ENCODE measurements around the gene FMNL3.
"Not testable (repeated sequence)": the region's sequence is repeated elsewhere in the genome, so short reads cannot be mapped to it uniquely, and the experiment has no call there.

Gene FMNL3

DNA sequence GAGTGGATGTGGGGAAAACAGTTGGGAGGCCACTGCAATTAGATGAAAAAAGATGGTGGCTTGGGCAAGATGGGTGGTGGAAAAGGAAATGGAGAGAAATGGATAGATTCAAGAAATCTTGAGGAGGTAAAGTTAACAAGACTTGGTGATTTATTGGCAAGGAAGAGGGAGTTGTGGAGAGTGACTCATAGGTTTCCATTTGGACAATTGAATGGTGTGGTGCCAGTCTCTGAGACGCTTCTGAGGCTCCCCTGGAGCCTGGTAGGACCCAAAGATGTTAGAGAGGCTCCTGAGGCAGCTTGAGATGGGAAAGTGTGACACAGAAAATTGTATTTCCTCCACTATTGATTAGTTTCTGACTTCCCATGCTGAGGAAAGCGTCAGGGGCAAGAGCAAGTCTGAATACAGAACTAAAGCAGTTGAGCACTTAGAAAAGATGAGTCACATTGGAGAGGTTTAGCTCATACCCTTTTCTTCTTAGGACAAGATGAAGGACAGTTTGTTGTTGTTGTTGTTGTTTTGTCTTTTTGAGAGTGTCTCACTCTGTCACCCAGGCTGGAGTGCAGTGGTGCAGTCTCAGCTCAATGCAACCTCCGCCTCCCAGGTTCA lies 79.3 kb downstream of the FMNL3 start:
- no peak for DNase-seq

DNA sequence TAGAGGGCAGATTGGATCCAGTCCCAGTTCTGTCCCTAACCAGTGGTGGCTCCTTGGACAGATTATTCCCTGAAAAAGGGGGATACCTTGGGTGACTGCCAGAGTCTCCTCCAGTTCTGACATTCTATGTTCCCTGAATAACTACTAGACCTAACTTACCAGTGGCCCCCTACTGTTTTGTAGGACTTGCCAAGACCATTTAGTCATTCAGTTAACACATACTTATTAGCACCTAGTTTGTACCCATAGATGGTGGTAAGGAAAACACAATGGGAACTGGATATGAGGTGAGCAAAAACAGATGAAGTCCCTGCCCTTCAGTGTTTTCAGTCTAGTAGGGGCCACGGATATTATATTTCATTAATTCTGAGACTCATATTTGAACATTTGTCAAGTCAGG lies 80.4 kb downstream of the FMNL3 start:
- no peak for DNase-seq

DNA sequence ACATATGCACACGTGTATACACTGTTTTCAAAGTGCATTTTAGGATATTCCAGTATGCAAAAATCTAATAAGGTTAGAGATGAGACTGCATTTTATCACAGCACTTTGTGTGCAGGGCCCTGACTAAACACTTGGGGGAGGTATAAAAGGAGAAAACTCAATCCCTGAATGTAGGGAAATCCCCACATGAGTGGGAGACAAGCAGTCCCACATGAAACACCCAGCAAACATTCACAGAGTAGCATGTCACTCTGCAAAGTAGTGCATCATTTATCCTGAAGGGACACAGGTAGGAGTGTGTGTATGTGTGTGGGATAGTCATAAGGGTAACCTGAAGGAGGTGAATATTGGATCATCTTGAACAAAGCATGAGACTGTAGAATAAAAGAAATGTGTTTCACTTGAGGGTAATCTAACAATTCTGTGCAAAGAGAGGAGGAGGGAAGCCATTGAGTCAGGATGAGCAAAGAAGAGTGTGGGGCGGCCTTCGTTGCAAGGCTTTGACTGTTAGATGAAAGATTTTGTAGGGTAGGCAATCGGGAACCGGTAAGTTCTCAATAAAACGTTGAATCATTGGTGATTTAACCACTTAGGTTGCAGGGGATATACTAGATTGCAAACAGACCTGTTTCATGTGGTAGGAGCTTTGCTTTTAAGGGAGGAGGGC lies 80.9 kb downstream of the FMNL3 start:
- no peak for DNase-seq

DNA sequence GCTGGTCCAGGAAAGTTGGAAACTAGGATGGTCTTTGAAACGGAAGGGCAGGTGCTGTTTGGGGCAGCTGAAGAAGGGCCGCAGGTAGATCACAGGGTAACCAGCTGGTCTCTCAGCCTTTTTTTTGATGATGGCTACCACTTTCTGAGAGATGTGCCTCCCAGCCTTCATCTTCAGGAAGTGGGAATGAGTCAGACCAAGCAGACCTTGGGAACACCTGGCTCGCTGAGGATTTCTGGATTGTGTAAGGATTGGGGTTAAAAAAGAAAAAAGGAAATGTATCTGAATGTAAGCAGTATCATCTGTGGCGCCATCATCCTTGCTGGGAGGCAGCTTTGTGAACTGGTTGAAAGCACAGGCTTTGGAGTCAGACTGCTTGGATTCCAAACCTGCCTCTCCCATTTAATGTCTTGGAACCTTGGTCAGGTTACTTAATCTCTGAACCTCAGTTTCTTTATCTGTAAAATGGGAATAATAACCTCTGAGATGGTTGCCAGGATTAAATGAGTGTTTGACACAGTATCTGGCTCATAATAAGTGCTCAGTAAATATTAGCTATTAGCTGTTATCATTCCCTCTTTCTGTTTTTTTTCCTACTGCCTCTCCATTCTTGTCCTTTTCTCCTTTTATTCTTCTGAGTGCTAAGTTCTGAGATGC lies 82.2 kb downstream of the FMNL3 start:
- no peak for DNase-seq

DNA sequence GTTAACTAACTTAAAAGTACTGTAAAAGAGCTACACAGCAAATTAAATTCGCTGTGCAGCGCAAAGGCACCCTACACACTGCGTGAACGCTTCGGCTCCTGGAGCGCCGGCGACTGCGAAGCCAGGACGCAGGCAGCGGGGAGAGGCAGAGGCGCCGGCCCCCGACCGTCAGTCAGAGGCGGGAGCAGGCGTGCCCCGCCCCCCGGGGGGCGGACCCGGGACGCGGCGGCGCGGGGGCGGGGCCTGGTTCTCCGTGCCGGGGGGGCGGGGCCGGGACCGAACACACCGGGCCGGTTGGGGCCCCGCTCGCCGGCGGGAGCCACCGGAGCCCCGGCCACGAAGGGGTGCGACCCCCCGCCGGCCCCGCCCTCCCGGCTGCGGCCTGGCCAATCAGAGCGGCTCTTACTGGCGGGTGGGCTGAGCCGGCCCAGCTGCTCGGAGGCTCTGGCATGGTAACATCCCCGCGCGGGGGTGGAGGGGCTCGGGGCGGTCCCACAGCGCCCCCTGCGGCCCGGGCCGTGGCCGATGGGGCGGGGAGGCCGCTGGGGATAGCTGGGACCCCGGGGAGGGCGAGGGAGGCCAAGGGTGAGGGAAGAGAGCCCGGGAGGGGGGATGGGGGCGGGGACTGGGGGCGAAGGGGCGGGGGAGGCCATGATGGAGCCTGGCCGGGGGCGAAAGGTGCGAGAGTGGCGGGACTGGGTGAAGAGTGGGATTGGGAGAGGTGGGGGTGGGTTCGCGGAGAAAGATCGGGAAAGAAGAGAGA lies 83.9 kb downstream of the FMNL3 start, which contains the start of gene PRPF40B:
Gene PRPF40B (plus strand): TSS at position 420 of the 763 bp plus-strand sequence. CDS start 30 bp downstream, at position 450.
- DNase-seq = peak; percentile 78

DNA sequence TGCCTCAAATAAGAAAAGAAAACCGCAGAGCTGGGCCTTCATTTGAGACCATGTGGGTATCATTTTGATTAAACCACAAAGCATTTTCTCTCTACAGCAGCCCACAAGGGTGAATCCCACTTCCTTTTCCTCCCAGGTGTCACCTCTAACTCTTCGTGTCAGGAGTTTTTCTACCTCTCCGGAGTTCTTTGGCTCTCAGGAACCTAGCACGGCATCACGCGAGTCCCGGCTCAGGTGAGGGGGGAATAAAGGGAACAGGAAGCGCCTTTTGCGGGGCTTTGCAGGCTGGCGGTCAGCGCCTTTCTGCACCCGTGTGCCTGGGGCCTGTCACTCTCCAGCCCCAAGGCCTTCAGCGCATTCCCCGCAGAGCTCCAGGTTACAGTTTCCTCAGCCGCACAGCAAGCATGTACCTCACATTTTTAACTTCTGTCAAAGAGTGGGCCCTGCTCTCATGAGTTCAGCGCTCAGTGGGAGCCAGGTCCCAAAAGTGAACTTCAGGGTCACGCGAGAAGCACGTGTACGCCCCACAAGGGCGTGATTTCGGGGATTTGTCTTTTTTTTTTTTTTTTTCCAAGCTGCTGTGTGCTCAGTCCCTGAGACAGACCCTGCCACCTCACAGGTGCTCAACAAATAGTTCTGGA lies 84.6 kb downstream of the FMNL3 start:
- DNase-seq = no peak

DNA sequence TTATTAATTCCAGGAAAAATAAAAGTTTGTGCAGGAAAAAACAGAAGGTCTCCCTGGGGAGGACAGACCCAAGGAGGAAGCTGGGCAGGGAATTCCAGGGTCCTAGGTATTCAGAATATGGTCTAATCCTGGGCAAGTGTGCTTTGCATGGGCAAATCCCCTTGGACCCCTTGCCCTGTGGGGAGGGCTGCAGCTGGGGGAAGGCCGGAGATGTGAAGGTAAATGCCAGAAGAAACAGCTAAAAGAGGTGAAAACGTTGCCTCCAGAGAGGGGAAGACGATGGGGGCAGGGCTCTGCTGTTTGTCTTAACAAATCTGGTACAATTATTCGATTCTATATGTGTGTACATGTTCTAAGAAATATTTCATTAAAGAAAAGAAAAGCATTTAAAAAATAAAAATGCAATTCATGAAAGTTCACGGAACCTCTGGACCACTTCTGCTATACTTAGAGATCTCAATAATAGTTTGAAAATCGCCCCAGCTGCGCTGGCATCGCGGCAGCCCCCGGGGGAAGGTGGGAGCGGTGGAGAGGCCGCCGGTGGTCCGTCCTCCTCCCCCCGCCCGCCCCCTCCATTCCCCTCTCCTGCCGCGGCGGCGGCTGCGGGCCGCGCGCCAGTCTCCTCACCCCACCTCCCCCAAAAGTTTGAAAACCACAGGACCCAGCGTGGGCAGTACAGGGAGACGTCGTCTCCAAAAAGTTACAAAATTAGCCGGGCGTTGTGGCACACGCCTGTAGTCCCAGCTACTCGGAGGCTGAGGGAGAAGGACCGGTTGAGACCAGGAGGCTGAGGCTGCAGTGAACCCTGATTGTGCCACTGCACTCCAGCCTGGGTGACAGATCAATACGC lies 85.3 kb downstream of the FMNL3 start:
- no peak for DNase-seq

DNA sequence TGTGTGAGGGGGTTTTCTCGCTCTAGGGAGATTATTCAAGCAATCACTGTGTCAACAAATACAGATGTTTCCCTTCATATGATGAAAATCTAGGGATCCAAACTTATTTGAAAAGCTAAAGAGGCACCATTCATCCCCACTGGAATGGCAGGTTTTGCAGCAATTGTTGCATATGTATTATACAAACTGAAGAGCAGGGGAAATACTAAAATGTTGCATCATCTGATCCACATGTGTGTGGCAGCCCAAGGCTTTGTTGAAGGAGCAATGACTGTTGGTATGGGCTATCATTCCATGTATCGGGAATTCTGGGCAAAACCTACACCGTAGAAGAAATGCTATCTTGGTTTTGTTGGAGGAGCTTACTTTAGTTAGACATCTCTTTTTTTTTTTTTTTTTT lies 87.9 kb downstream of the FMNL3 start:
- no peak for DNase-seq

DNA sequence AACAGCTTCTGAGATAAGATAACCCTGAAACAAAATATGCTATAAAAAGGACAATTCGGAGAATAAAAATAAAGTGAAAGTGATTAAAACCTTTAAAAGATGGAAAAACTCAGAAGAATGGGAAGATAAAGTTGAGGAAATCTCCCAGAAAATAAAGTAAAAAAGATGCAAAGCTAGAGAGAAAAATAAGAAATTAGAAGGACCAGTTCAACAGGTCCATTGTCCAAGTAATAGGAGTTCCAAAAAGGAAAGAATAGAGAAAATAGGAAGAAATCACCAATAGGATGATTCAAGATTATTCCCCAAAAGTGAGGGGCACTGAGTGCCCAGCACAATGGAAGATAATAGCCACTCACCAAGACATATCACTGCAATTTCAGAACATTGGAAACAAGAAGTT lies 88.6 kb downstream of the FMNL3 start:
- DNase-seq = no peak

DNA sequence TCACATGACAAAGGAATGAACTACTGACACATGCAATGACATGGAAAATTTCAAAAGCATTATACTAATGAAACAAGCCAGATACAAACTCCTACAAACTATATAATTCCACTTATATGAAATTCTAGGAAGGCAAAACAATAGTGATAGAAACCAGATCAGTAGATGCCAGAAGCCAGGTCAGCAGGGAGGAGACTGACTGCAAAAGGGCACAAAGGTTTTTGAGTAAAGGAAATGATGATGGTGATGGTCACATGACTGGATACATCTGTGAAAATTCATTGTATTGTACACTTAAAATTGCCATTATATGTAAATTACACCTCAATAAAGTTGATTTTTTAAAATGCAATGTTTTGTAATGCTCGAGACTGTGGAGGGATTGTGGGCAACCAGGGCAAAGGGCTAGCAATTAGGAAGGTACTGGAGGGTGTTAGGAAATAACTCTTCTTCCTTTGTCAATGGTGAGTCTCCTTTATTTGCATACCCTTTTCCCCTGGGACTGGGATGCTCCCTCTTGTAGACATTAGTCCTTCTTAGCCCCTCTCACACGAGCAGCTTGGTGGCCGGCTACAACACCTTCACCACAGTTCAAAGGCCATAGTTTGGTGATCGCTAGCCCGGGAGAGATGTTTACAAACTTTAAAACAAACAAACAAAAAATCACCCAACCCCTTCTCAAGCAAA lies 90.5 kb downstream of the FMNL3 start:
- DNase-seq = no peak

DNA sequence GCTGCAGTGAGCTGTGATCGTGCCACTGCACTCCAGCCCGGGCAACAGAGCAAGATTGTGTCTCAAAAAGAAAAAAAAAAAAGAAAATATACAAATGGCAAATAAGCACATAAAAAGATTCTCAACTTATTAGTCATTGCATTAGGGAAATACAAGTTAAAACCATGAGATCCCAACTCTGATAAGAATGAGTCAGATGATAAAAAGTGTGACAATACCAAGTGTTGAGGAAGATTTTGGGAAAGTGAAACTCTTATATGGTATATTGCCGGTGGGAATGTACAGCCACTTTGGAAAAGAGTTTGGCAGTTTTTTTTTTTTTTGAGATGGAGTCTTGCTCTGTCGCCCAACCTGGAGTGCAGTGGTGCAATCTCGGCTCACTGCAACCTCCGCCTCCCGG lies 91.5 kb downstream of the FMNL3 start:
- no peak for DNase-seq

DNA sequence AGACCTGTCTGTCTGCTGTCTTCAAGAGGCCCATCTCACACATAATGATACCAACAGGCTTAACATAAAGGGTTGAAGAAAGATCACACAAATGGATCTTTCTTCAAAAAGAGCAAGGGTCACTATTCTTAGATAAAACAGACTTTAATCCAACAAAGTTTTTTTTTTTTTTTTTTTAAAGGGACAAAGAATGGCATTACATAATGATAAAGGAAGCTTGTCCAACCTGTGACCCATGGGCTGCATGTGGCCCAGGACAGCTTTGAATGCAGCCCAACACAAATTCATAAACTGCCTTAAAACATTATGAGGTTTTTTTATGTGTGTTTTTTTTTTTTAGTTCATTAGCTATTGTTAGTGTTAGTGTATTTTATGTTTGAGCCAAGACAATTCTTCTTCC lies 95.0 kb downstream of the FMNL3 start:
- no peak for DNase-seq

DNA sequence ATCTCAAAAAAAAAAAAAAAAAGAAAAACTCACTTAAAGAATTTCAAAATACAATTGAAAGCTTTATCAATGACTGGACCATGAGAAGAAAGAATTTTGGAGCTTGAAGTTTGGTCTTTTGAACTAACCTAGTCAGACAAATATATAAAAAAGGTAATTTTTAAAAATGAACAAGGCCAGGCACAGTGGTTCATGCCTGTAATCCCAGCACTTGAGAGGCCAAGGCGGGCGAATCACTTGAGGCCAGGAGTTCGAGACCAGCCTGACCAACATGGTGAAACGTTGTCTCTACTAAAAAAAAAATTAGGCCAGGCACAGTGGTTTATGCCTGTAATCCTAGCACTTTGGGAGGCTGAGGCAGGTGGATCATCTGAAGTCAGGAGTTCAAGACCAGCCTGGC lies 96.4 kb downstream of the FMNL3 start:
- not testable (repeated sequence) for DNase-seq

DNA sequence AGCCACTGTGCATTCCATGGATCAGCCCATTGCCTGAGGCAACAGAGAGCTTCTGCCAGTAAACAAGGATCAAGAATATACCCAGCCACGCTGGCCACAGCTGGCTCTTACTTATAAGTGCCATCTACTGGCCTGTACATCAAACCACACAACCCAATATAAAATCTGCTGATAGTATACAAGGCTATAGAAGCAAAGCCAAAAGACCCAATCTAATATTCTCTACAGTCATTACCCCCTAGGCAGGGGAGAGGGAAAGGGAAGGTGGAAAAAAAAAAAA lies 97.4 kb downstream of the FMNL3 start:
- no peak for DNase-seq

DNA sequence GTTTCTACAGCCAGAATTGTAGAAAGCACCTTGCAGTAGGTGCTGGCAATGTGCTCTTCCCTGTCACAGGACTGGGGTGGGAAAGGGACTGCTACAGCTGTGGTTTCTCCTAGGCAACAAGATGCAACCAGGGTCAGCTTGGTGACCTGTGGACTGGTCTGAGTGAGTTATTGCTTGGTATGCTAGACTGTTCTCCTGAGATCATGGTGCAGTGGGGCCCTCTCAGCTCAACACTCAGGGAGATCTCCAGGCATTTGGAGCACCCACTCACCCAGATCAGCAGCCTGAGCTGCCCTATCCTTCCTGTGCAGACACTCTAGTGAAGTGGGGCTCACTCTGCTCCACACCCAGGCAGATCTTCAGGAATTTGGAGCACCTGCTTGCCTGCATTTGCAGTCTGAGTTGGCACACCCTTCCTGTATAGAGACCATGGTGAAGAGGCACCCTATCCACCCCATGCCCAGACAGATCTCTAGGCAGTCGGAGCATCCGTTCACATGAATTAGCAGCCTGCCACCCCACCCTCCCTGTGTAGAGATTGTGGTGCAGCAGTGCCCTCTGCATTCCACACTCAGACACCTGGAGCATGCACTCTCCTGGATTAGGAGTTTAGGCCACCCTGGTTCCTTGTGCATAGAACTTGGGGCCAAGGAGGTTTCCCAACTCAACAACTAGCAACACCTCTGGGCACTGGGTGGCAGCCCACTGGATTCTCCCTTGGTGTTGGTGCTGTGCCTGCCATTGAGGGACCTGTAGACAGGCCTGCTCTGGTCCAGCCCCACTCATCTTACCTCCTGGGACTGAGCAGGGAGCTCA lies 97.9 kb downstream of the FMNL3 start:
- no peak for DNase-seq

DNA sequence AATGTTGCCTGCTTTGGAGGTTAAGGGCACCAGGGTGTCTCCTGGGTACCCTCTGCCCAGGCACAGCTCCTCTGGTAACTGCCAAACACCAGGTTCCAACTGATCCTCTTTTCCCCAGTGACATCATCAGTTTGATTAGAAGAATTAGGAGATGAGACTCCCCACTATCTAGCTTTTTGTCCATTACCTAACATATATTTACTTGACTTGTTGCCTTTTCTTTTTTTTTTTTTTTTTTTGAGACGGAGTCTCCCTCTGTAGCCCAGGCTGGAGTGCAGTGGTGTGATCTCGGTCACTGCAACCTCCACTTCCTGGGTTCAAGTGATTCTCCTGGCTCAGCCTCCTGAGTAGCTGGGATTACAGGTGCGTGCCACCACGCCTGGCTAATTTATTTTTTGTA lies 101.7 kb downstream of the FMNL3 start, which contains the start of gene FAM186B:
Gene FAM186B (minus strand): TSS at position 101 of the 400 bp plus-strand sequence. CDS start 162 bp downstream, outside the sequence.
- not testable (repeated sequence) for DNase-seq

DNA sequence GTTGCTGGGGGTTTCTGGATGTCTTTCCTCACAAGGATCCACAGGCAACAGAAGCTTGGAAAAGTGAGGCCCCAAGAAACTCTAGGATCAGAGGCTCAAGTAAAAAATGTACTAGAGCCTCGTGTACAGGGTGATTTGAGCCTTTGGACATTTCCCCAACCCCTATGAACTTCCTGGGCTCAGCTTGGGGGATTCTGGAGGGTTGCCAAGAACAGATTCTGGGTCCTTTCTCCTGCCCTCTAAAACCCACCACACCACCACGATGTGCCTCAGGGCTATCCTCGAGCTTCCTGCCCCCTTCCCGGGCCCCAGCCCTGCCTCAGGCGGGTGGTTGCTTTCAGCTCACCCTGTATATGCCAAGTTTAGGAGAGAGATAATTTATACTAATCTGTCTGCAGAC lies 102.3 kb downstream of the FMNL3 start:
- DNase-seq = no peak

DNA sequence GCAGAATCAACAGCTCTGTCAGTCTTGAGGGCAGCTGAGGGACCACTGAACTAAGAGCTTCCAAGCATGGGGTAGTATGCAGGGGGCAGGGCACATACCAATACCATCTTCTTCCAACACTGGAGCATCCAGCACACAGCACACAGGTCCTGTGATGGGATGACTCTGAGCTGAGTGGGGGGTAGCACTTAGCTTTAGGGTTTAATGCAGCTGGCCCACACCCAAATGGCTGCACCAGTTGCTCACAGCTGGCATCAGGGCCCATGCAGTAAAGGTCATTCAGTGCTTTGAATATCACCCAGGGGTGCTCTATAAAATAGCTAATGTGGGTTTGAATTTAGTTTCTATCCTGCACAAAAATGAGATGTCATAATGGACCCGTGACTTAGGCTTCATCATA lies 103.5 kb downstream of the FMNL3 start:
- DNase-seq = no peak

DNA sequence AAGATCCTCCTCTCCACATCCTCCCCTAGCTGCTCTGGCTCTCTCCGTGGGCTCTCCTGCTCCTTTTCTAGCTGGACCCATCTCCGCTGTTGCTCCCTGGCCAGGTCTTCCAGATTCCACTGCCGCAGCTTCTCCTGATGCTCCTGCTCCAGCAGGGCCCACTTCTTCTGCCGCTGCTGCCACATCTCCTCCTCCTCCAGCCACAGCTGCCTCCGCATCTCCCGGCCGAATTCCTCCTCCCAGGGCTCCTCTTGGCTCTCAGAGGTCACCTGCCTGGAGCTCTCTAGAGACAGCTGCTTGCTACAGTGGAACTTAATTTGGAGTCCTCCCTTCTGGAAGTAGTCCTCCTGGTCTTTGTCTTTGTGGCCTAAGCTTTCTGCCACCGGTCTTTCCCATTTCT lies 107.2 kb downstream of the FMNL3 start:
- no peak for DNase-seq

DNA sequence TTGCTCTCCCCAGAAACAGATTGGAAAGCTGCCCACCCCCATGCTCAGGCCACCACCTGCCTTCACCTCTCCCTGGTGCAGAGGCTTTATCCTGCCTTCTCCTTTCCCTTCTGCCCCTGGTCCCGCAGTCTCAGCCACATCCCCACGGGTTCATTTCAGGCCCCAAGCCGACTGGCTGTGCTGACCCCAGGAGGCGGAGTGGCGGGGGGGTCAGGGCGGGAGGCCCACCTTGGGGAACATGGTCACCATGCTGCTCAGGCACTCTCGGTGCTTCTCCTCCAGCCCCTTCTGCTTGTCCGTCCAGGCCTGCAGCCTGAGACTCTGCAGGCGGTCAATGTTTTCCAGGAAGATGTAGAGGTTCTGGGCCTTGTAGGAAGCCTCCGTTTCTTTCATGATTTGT lies 108.7 kb downstream of the FMNL3 start:
- no peak for DNase-seq

Measured in NCI-H1048 (cell line).